Sigmoid colon (tissue), 3 donors: Measurements from ENCODE around the gene CHD1L.

ENCODE experiments used
- CTCF ChIP-seq, 4 experiments: fragments of 450-650 bp in 3 of 4; fragments of 200-600 bp in 1 of 4; IDR thresholded peaks; one replicate each; pipeline ENCODE4 v1.5.1; 2016 to 2019; ENCODE audit warnings: antibody characterized with exemption in 4 of 4, mild to moderate bottlenecking in 3 of 4, moderate library complexity in 2 of 4
- POLR2A ChIP-seq, 2 donors: fragments of 450-650 bp; IDR thresholded peaks; one replicate each; pipeline ENCODE4 v1.6.1; 2016; ENCODE audit warnings: antibody characterized with exemption in 2 of 2, mild to moderate bottlenecking in 2 of 2, moderate library complexity in 2 of 2

- TF ChIP-seq POLR2A (IDR thresholded peaks at IDR 0.05) (no peak), CTCF (IDR thresholded peaks at IDR 0.05) (no peak)
Observed at GRCh38 chr1:147297438-147297837, 55.0 kb downstream of the CHD1L start.
